IMR-90 (cell line): ENCODE results near the gene CYP26B1. TPM values are rescaled to one million over a fixed set of nuclear protein-coding genes. Genes with fewer than 3 reads are reported as not detected.

Source experiments
- ATAC-seq: fragments of 200-7000 bp; cut with Tn5 transposase; 2 replicates; pipeline ENCODE4 v1.9.1; 2020; ENCODE audit warnings: low read depth, mild to moderate bottlenecking, moderate library complexity
- BruUV-seq: library from RNA; stranded (reverse); fragments of 400-500 nt; replicated peaks from 2 replicates; lab custom pipeline; 2021; lab: Mats Ljungman, UMichigan
- CTCF ChIA-PET: fragments of 300-600 bp; formaldehyde crosslinking; extraction: SDS; loops from one replicate; lab custom pipeline; 2021; ENCODE audit warnings: antibody characterized with exemption; lab: Yijun Ruan, JAX
- POLR2A ChIA-PET: fragments of 300-600 bp; sonication (Branson Sonifier 250); formaldehyde crosslinking; loops from one replicate; lab custom pipeline; 2022; ENCODE audit warnings: antibody characterized with exemption; ENCODE audit not compliant: unreplicated experiment; lab: Charles Lee
- DNase-seq: peaks from one replicate; pipeline ENCODE4 v3.0.0; 2013
- H2AFZ ChIP-seq: replicated peaks from 2 replicates; pipeline ENCODE3; 2013; ENCODE audit warnings: low read length, mild to moderate bottlenecking; ENCODE audit not compliant: poor library complexity
- H2AK5ac ChIP-seq: 2 replicates; pipeline ENCODE4 v1.6.1; 2013; ENCODE audit warnings: low read depth, low read length, inconsistent platforms
- H2AK9ac ChIP-seq: replicated peaks from 2 replicates; pipeline ENCODE3; 2013; ENCODE audit warnings: mild to moderate bottlenecking, low read depth, low read length, moderate library complexity; ENCODE audit not compliant: poor library complexity
- H2BK120ac ChIP-seq: 2 replicates; pipeline ENCODE4 v1.6.1; 2013; ENCODE audit warnings: low read depth, low read length, inconsistent platforms
- H2BK15ac ChIP-seq: 3 replicates; pipeline ENCODE4 v1.6.1; 2013; ENCODE audit warnings: low read depth, low read length, inconsistent platforms
- H2BK20ac ChIP-seq: 2 replicates; pipeline ENCODE4 v1.6.1; 2013; ENCODE audit warnings: low read depth, mild to moderate bottlenecking, inconsistent platforms, low read length, moderate library complexity
- H2BK5ac ChIP-seq: 2 replicates; pipeline ENCODE4 v1.6.1; 2013; ENCODE audit warnings: mild to moderate bottlenecking, low read depth, low read length, inconsistent platforms; ENCODE audit not compliant: poor library complexity, severe bottlenecking
- H3K14ac ChIP-seq: replicated peaks from 2 replicates; pipeline ENCODE4 v1.6.1; 2013; ENCODE audit warnings: low read depth, low read length, inconsistent platforms
- H3K18ac ChIP-seq: 2 replicates; pipeline ENCODE4 v1.6.1; 2013; ENCODE audit warnings: low read depth, low read length, control low read depth
- H3K23ac ChIP-seq: 2 replicates; pipeline ENCODE4 v1.6.1; 2013; ENCODE audit warnings: low read depth, low read length, inconsistent platforms
- H3K27ac ChIP-seq: 2 replicates; pipeline ENCODE4 v1.5.1; 2013; ENCODE audit warnings: mild to moderate bottlenecking, control low read depth, low read length; ENCODE audit not compliant: insufficient read depth
- H3K27me3 ChIP-seq: 2 replicates; pipeline ENCODE4 v1.6.1; 2013; ENCODE audit warnings: low read length; ENCODE audit not compliant: control insufficient read depth, insufficient read depth
- H3K36me3 ChIP-seq: 2 replicates; pipeline ENCODE4 v1.6.1; 2013; ENCODE audit warnings: low read length, mixed read lengths; ENCODE audit not compliant: control insufficient read depth, insufficient read depth
- H3K4ac ChIP-seq: 2 replicates; pipeline ENCODE4 v1.6.1; 2013; ENCODE audit warnings: low read depth, low read length, inconsistent platforms
- H3K4me1 ChIP-seq: 2 replicates; pipeline ENCODE4 v1.6.1; 2013; ENCODE audit warnings: low read length, mixed read lengths; ENCODE audit not compliant: control insufficient read depth, insufficient read depth
- H3K4me2 ChIP-seq: 2 replicates; pipeline ENCODE4 v1.6.1; 2013; ENCODE audit warnings: low read depth, mild to moderate bottlenecking, control low read depth, low read length, moderate library complexity
- H3K4me3 ChIP-seq: 2 replicates; pipeline ENCODE4 v1.5.1; 2013; ENCODE audit warnings: low read depth, mild to moderate bottlenecking, control low read depth, low read length, moderate library complexity; ENCODE audit not compliant: insufficient read depth
- H3K56ac ChIP-seq: 2 replicates; pipeline ENCODE4 v1.6.1; 2013; ENCODE audit warnings: low read length, inconsistent platforms; ENCODE audit not compliant: insufficient read depth; ENCODE audit errors: extremely low read depth
- H3K79me1 ChIP-seq, 2 experiments: 2 replicates each; pipeline ENCODE4 v1.6.1; 2013; ENCODE audit warnings: low read length in 2 of 2, inconsistent platforms in 1 of 2, low read depth in 1 of 2
- H3K9ac ChIP-seq: 2 replicates; pipeline ENCODE4 v1.6.1; 2013; ENCODE audit warnings: low read depth, low read length, control low read depth
- H3K9me1 ChIP-seq: 2 replicates; pipeline ENCODE4 v1.6.1; 2013; ENCODE audit warnings: low read length, inconsistent platforms; ENCODE audit not compliant: insufficient read depth
- H3K9me3 ChIP-seq: 2 replicates; pipeline ENCODE4 v1.6.1; 2013; ENCODE audit warnings: low read length; ENCODE audit not compliant: control insufficient read depth, insufficient read depth
- H4K20me1 ChIP-seq: 2 replicates; pipeline ENCODE4 v1.6.1; 2013; ENCODE audit warnings: low read length, inconsistent platforms; ENCODE audit not compliant: insufficient read depth
- H4K5ac ChIP-seq: 2 replicates; pipeline ENCODE4 v1.6.1; 2013; ENCODE audit warnings: mild to moderate bottlenecking, low read depth, low read length, control low read depth
- H4K8ac ChIP-seq, 2 experiments: 2 replicates each; pipeline ENCODE4 v1.6.1; 2013; ENCODE audit warnings: low read depth in 2 of 2, low read length in 2 of 2, control low read depth in 1 of 2, inconsistent platforms in 1 of 2
- H4K91ac ChIP-seq: 2 replicates; pipeline ENCODE4 v1.6.1; 2013; ENCODE audit warnings: low read depth, low read length, inconsistent platforms; ENCODE audit not compliant: insufficient read depth
- CEBPB ChIP-seq: IDR thresholded peaks from 2 replicates; pipeline ENCODE4 v1.6.1; 2012; ENCODE audit warnings: low read depth, low read length, improper control_type of control experiment
- CHD1 ChIP-seq: IDR thresholded peaks from 2 replicates; pipeline ENCODE4 v1.6.1; 2012; ENCODE audit warnings: low read depth, low read length, improper control_type of control experiment
- CTCF ChIP-seq: conservative IDR thresholded peaks from 2 replicates; pipeline ENCODE4 v1.5.1; 2012; ENCODE audit warnings: mild to moderate bottlenecking, low read depth, low read length, improper control_type of control experiment
- FOS ChIP-seq: fragments of 150-350 bp; IDR thresholded peaks from 2 replicates; pipeline ENCODE4 v1.6.1; 2016; ENCODE audit warnings: low read depth, low read length
- MAZ ChIP-seq: IDR thresholded peaks from 2 replicates; pipeline ENCODE4 v1.6.1; 2012; ENCODE audit warnings: low read depth, mild to moderate bottlenecking, low read length, improper control_type of control experiment, moderate library complexity, borderline replicate concordance
- MXI1 ChIP-seq: IDR thresholded peaks from 2 replicates; pipeline ENCODE4 v1.6.1; 2012; ENCODE audit warnings: low read depth, mild to moderate bottlenecking, low read length, moderate library complexity, borderline replicate concordance
- NFE2L2 ChIP-seq: fragments of 150-350 bp; IDR thresholded peaks from 2 replicates; pipeline ENCODE4 v1.6.1; 2016; ENCODE audit warnings: low read depth, mild to moderate bottlenecking, low read length
- POLR2A ChIP-seq: IDR thresholded peaks from 2 replicates; pipeline ENCODE4 v1.6.1; 2012; ENCODE audit warnings: mild to moderate bottlenecking, low read depth, low read length
- RAD21 ChIP-seq: IDR thresholded peaks from 2 replicates; pipeline ENCODE4 v1.6.1; 2012; ENCODE audit warnings: low read length, improper control_type of control experiment
- RCOR1 ChIP-seq: IDR thresholded peaks from 2 replicates; pipeline ENCODE4 v1.6.1; 2012; ENCODE audit warnings: mild to moderate bottlenecking, low read length, improper control_type of control experiment; ENCODE audit not compliant: insufficient replicate concordance
- RFX5 ChIP-seq: IDR thresholded peaks from 2 replicates; pipeline ENCODE4 v1.8.0; 2012; ENCODE audit warnings: low read depth, mild to moderate bottlenecking, low read length, moderate library complexity
- SMC3 ChIP-seq: fragments of 150-350 bp; IDR thresholded peaks from 2 replicates; pipeline ENCODE4 v1.6.1; 2016; ENCODE audit warnings: low read depth, mild to moderate bottlenecking, antibody characterized with exemption, low read length, moderate library complexity
- WGBS, 2 experiments: methylation state at CpG; one replicate each; pipeline versions ENCODE4 v1.1.5 to v1.1.7; 2013; ENCODE audit warnings: missing lambda C conversion rate in 2 of 2; ENCODE audit not compliant: insufficient read length in 1 of 2; ENCODE audit errors: extremely low coverage in 2 of 2; 5-methylcytosine and 5-hydroxymethylcytosine counted together
- dilution Hi-C: fragments of 300-500 bp; cut with HindIII; formaldehyde crosslinking; loops from one replicate; pipeline ENCODE4 v1.14.3; 2018; ENCODE audit warnings: low sequenced_read_pairs; ENCODE audit not compliant: unreplicated experiment
- in situ Hi-C: fragments of 300-500 bp; cut with MboI; formaldehyde crosslinking; loops from 3 replicates; pipeline ENCODE4 v1.14.3; 2019; ENCODE audit warnings: low sequenced_read_pairs, inconsistent platforms, mixed read lengths
- intact Hi-C: fragments of 100-400 bp; cut with micrococcal nuclease; formaldehyde crosslinking; loops from 2 replicates; pipeline ENCODE4 v1.10.0; 2022
- polyA plus RNA-seq, 3 experiments: library from polyadenylated mRNA; depleted of rRNA; stranded (reverse); fragments of >200 nt; gene quantifications; 2 replicates each; pipeline ENCODE4 v1.2.3, GENCODE V29; 2012; ENCODE audit warnings: low replicate concordance in 1 of 3
- total RNA-seq: library from RNA; depleted of rRNA; stranded (reverse); fragments of >200 nt; gene quantifications from 2 replicates; pipeline ENCODE4 v1.2.3, GENCODE V29; 2012
- TF ChIP-seq, protein P1 (sequence below): fragments of 150-350 bp; IDR thresholded peaks from 2 replicates; pipeline ENCODE4 v1.6.1; 2016; ENCODE audit warnings: low read depth, mild to moderate bottlenecking, low read length, moderate library complexity, borderline replicate concordance
- TF ChIP-seq, protein P2 (sequence below): fragments of 150-350 bp; IDR thresholded peaks from 2 replicates; pipeline ENCODE4 v1.6.1; 2017; ENCODE audit warnings: mild to moderate bottlenecking, antibody characterized with exemption, low read length, low read depth

CYP26B1 gene
- total and polyA plus RNA-seq, 2 of the 4 experiments (the other 2 are of a cell fraction), result 0.02 TPM; not detected in 1

DNA sequence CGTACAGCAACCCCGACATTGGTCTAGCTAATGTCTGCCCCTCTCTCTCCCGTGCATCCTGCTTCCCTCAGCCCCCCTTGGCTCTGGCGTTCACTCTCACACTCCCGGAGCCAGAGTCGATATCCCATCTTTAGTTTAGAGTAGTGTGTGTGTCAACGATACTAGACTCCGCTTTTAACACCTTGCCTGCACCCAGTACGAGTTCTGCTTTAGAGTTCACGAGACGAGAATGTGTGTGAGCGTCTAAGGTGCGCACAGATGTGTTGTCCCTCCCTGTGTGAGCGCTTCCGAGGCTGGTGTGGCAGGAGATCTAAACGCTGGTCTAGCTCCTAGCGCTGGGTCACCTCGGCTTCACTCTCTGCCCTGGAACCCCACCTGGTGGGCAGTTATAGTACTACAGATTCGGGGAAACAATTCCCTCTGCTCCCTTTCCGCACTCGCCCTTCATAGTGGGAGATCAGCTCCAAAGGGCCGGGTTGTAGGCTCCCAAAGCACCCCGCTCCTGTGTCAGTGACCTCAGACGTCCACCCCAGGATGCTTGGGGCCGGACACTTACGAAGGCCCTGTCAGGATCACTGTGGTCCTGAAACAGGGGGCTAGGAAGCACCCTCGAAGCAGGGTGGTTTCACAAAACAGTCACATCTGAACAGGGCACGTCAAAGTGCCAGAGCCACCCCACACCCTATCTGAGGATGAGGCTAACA is 2.6 kb upstream of the CYP26B1 start:
- Histone ChIP-seq H4K5ac (no peak overlapping the region), H2AFZ (peak overlapping the region; percentile 81), H3K27ac (no peak overlapping the region), H3K4me2 (peak overlapping the region; percentile 84), H3K4ac (no peak overlapping the region), H3K27me3 (peaks cover 89% of the 10 kb centered on the region), H3K23ac (peak overlapping the region; percentile 74; the same call in 1 of the 2 replicates), H2BK15ac (no peak overlapping the region), H3K14ac (no peak overlapping the region), H3K9ac (no peak overlapping the region), H2AK9ac (peak overlapping the region; percentile 5), H3K4me1 (peaks cover 14% of the 10 kb centered on the region; the same call in 1 of the 2 replicates), H4K91ac (no peak overlapping the region), H3K9me1 (no peaks in the 10 kb centered on the region), H3K36me3 (no peaks in the 10 kb centered on the region), H3K56ac (no peak overlapping the region), H4K20me1 (peaks cover 5% of the 10 kb centered on the region; the same call in 1 of the 2 replicates), H4K8ac (no peak overlapping the region), H2BK20ac (no peak overlapping the region), H3K9me3 (peaks cover 9% of the 10 kb centered on the region), H3K79me1 (no peaks in the 10 kb centered on the region), H3K4me3 (no peak overlapping the region; the same call in 1 of the 2 replicates), H2BK120ac (no peak overlapping the region), H2BK5ac (no peak overlapping the region), H2AK5ac (no peak overlapping the region), H3K18ac (no peak overlapping the region)
- CTCF ChIA-PET, result interaction anchor here (0.7 to 1.5 kb wide), 17 partner anchors 11 to 720 kb away, joined by 3 to 10 read pairs (median 5); no protein-coding TSS in a partner anchor
- DNase-seq, result peak; percentile 64
- POLR2A ChIA-PET, result no interaction called here
- in situ Hi-C loops, result loop anchor here (5.0 to 10.0 kb wide), 5 partner anchors 226 to 603 kb away; no protein-coding TSS in a partner anchor
- ATAC-seq, result peak; percentile 86
- BruUV-seq, result no TSS peak
- intact Hi-C loops, result loop anchor here (1.0 to 2.0 kb wide), 7 partner anchors 226 to 605 kb away; no protein-coding TSS in a partner anchor
- dilution Hi-C loops, result no loop called here
- 2% methylated on average over 10 of the region's 28 CpGs; no CpG with 5 or more reads in 1 of the 2 experiments for WGBS, 2 experiments
- TF ChIP-seq, protein P1, sequence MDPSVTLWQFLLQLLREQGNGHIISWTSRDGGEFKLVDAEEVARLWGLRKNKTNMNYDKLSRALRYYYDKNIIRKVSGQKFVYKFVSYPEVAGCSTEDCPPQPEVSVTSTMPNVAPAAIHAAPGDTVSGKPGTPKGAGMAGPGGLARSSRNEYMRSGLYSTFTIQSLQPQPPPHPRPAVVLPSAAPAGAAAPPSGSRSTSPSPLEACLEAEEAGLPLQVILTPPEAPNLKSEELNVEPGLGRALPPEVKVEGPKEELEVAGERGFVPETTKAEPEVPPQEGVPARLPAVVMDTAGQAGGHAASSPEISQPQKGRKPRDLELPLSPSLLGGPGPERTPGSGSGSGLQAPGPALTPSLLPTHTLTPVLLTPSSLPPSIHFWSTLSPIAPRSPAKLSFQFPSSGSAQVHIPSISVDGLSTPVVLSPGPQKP, result no peak
- TF ChIP-seq POLR2A (no peak), MAZ (no peak), NFE2L2 (no peak), CHD1 (no peak), RCOR1 (no peak), CEBPB (no peak), FOS (no peak), SMC3 (peak; percentile 90), RAD21 (peak; percentile 91), RFX5 (no peak), CTCF (peak; percentile 88), MXI1 (no peak)
- TF ChIP-seq, protein P2, sequence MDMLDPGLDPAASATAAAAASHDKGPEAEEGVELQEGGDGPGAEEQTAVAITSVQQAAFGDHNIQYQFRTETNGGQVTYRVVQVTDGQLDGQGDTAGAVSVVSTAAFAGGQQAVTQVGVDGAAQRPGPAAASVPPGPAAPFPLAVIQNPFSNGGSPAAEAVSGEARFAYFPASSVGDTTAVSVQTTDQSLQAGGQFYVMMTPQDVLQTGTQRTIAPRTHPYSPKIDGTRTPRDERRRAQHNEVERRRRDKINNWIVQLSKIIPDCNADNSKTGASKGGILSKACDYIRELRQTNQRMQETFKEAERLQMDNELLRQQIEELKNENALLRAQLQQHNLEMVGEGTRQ, result no peak
